ENCODE data around the gene MAGED2.
"Not testable (repeated sequence)": the region's sequence is repeated elsewhere in the genome, so short reads cannot be mapped to it uniquely, and the experiment has no call there.

MAGED2 gene, protein sequence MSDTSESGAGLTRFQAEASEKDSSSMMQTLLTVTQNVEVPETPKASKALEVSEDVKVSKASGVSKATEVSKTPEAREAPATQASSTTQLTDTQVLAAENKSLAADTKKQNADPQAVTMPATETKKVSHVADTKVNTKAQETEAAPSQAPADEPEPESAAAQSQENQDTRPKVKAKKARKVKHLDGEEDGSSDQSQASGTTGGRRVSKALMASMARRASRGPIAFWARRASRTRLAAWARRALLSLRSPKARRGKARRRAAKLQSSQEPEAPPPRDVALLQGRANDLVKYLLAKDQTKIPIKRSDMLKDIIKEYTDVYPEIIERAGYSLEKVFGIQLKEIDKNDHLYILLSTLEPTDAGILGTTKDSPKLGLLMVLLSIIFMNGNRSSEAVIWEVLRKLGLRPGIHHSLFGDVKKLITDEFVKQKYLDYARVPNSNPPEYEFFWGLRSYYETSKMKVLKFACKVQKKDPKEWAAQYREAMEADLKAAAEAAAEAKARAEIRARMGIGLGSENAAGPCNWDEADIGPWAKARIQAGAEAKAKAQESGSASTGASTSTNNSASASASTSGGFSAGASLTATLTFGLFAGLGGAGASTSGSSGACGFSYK

DNA sequence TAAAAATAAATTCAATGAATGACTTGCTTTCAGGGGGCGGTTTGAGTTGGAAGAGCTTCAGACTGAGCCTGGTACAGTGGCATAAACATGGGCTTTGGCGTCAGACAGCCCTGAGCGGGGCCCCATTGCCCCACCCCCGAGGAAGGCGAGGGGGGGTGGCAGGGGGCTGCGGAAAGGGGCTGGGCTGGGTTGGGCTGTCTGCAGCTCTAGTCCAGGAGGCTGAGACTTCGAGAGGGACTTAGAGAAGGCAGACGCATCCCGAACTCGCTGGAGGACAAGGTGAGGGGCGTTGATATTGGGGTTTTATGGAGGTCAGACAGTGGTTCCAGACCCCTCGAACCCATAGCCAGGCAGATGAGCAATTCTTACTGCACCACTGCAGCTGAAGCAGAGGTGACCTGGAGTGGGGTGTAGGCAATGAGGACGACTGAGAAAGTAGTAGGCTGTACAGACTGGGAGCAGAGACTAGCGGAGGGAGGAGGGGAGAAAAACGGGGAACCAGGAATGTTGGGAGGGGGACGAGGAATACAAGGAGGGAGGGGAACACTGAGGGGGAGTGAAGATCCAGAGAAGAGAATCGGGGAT, at the start of gene MAGED2:
Gene MAGED2 (plus strand): TSS at position 222 of the 585 bp plus-strand sequence. CDS start 1,587 bp downstream, outside the sequence.
- TF ChIP-seq EZH2phosphoT487 (conservative IDR thresholded peaks at IDR 0.05; ENCODE audit: low read length): no peak
- TF ChIP-seq, protein P1, sequence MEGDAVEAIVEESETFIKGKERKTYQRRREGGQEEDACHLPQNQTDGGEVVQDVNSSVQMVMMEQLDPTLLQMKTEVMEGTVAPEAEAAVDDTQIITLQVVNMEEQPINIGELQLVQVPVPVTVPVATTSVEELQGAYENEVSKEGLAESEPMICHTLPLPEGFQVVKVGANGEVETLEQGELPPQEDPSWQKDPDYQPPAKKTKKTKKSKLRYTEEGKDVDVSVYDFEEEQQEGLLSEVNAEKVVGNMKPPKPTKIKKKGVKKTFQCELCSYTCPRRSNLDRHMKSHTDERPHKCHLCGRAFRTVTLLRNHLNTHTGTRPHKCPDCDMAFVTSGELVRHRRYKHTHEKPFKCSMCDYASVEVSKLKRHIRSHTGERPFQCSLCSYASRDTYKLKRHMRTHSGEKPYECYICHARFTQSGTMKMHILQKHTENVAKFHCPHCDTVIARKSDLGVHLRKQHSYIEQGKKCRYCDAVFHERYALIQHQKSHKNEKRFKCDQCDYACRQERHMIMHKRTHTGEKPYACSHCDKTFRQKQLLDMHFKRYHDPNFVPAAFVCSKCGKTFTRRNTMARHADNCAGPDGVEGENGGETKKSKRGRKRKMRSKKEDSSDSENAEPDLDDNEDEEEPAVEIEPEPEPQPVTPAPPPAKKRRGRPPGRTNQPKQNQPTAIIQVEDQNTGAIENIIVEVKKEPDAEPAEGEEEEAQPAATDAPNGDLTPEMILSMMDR (IDR thresholded peaks at IDR 0.05; ENCODE audit: insufficient read depth, low read length, poor library complexity, severe bottlenecking): no peak
- H2AFZ ChIP-seq (ENCODE audit: low read depth, low read length, severe bottlenecking): peak within 1 kb of the TSS; percentile 87

DNA sequence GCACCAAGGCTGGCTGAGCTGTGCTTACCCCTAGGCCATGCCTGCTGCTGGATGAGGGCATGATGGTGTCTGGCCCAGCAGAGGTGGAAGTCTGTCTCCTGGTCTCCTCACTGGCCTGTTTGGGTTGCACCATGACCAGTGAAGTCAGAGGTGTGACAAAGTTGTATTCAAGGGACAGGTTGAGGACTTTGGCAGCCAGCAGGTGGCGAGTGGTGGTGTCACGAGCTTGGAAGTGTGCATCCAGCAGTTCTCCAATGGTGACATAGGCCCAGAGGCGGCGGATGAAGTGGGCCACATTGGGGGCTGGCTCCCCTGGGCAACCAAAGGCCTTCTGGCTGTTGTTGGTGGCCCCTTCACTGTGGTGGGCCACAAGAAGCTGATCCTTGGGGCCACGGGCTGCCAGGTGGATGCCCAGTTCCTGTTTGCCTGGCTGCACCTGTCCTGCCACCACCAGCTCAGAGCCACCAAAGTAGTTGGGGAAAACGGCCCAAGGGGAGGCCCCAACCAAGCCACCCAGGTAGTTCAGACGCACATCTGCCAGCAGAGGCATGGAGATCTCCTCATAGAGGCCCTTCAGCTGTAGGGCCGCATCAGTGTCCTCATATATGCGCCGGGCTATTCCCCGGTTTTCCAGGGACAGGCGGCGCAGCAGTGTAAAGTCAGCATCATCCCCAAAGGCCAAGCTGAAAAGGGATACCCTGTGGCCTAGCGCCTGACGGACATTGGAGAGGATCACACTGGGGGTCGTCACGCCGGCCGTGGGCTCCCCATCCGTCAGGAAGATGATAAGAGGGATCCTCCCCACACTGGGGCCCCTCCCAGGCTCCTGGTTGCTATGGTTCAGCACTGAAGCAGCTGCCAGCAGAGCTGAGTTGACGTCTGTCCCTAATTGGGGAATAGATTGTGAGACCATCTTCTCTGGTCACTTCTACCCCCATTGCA, 49.2 kb upstream of the MAGED2 start:
- Histone ChIP-seq H3K27me3 (ENCODE audit: low read length) (no peaks in the 10 kb centered on the region), H2AFZ (ENCODE audit: low read depth, low read length, severe bottlenecking) (no peak overlapping the region)

More for the DNA sequence above, at the start of gene MAGED2:
- Histone ChIP-seq H3K36me3 (ENCODE audit: low read length) (no peaks in the 10 kb centered on the region), H3K4me3 (ENCODE audit: insufficient read depth, low read length, poor library complexity, severe bottlenecking) (peak within 1 kb of the TSS; percentile 89), H3K79me2 (ENCODE audit: insufficient read depth, low read length) (peaks cover 3% of the 10 kb centered on the region; the same call in 1 of the 2 replicates), H3K4me2 (ENCODE audit: low read depth, low read length, poor library complexity, severe bottlenecking) (peak within 1 kb of the TSS; percentile 75), H4K20me1 (ENCODE audit: low read depth, low read length) (no peaks in the 10 kb centered on the region), H3K27me3 (ENCODE audit: low read length) (no peaks in the 10 kb centered on the region), H3K27ac (ENCODE audit: low read depth, low read length) (0 out of 2 replicates have a peak within 1 kb of the TSS, but pooled peaks have one; percentile 42), H3F3A (ENCODE audit: insufficient read depth) (peaks cover 13% of the 10 kb centered on the region; the same call in 1 of the 2 replicates), H3K9me2 (replicated peaks; ENCODE audit: insufficient read depth, low read length) (no peaks in the 10 kb centered on the region), H3K9me3 (ENCODE audit: insufficient read depth, low read length) (no peaks in the 10 kb centered on the region), H3K9ac (ENCODE audit: low read length) (peak within 1 kb of the TSS; percentile 79)

DNA sequence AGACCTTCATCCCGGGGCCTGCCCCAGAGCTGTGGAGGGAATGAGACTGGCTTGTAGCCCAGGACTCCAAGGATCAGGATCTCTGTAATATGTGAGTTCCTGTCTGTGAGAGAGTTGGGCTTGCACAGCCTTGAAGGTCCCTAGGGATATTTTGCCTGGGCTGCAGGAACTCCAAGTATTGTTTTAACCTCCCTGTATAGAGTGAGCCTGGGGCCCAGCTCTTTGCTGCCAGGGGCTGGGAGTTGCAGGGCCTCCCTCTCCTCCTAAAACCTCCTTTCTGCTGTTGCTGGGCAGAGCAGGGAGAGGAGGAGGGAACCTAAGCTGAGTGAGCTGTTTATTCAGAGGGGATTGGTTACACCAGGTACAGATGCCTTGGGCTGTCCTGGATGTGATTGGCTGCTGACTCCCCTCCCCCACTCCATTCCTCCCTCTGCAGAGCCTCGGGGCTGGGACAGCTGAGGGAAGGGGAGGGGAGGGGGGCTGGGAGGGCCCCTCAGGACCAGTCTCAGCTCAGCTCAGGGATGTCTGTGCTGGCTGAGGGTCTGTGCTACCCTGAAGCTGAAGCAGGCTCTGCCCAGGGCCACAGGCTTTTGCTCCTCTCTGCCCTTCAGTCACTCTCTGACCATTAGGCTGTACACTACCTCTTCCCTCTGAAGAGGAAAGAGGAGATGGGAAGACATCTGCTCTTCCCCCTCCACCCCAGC, 33.0 kb upstream of the MAGED2 start:
- not testable (repeated sequence) for H3K9me3 ChIP-seq (ENCODE audit: insufficient read depth, low read length); H3F3A ChIP-seq (ENCODE audit: insufficient read depth); H4K20me1 ChIP-seq (ENCODE audit: low read depth, low read length); H2AFZ ChIP-seq (ENCODE audit: low read depth, low read length, severe bottlenecking); H3K27me3 ChIP-seq (ENCODE audit: low read length); H3K27ac ChIP-seq (ENCODE audit: low read depth, low read length); H3K36me3 ChIP-seq (ENCODE audit: low read length); H3K4me3 ChIP-seq (ENCODE audit: insufficient read depth, low read length, poor library complexity, severe bottlenecking); H3K9me2 ChIP-seq (replicated peaks; ENCODE audit: insufficient read depth, low read length); H3K79me2 ChIP-seq (ENCODE audit: insufficient read depth, low read length); H3K9ac ChIP-seq (ENCODE audit: low read length); H3K4me2 ChIP-seq (ENCODE audit: low read depth, low read length, poor library complexity, severe bottlenecking)

More for the DNA sequence above, 49.2 kb upstream of the MAGED2 start:
- H3K9me2 ChIP-seq (replicated peaks; ENCODE audit: insufficient read depth, low read length): no peaks in the 10 kb centered on the region
- H3K36me3 ChIP-seq (ENCODE audit: low read length): no peaks in the 10 kb centered on the region
- TF ChIP-seq, protein P1 (IDR thresholded peaks at IDR 0.05; ENCODE audit: insufficient read depth, low read length, poor library complexity, severe bottlenecking): no peak
- no peak for TF ChIP-seq EZH2phosphoT487 (conservative IDR thresholded peaks at IDR 0.05; ENCODE audit: low read length)
- H3K9ac ChIP-seq (ENCODE audit: low read length): no peak overlapping the region
- no peaks in the 10 kb centered on the region for H3K79me2 ChIP-seq (ENCODE audit: insufficient read depth, low read length)
- no peaks in the 10 kb centered on the region for H4K20me1 ChIP-seq (ENCODE audit: low read depth, low read length)
- H3K4me2 ChIP-seq (ENCODE audit: low read depth, low read length, poor library complexity, severe bottlenecking): no peak overlapping the region
- no peaks in the 10 kb centered on the region for H3F3A ChIP-seq (ENCODE audit: insufficient read depth)
- no peak overlapping the region for H3K27ac ChIP-seq (ENCODE audit: low read depth, low read length)
- H3K4me3 ChIP-seq (ENCODE audit: insufficient read depth, low read length, poor library complexity, severe bottlenecking): no peak overlapping the region
- no peaks in the 10 kb centered on the region for H3K9me3 ChIP-seq (ENCODE audit: insufficient read depth, low read length)

All from SU-DHL-6 (cell line).